HG03439 (cell line): Measurements from ENCODE around the gene TBC1D22A.
"Not testable (repeated sequence)": the region's sequence is repeated elsewhere in the genome, so short reads cannot be mapped to it uniquely, and the experiment has no call there.

ENCODE experiments used
- ATAC-seq: cut with Tn5 transposase; IDR thresholded peaks from one replicate; pipeline ENCODE4 v1.9.1; 2021; ENCODE audit warnings: mild to moderate bottlenecking, moderate library complexity; ENCODE audit not compliant: unreplicated experiment

Gene TBC1D22A, protein sequence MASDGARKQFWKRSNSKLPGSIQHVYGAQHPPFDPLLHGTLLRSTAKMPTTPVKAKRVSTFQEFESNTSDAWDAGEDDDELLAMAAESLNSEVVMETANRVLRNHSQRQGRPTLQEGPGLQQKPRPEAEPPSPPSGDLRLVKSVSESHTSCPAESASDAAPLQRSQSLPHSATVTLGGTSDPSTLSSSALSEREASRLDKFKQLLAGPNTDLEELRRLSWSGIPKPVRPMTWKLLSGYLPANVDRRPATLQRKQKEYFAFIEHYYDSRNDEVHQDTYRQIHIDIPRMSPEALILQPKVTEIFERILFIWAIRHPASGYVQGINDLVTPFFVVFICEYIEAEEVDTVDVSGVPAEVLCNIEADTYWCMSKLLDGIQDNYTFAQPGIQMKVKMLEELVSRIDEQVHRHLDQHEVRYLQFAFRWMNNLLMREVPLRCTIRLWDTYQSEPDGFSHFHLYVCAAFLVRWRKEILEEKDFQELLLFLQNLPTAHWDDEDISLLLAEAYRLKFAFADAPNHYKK

GRCh38 chr22:46762238-46763050 is at the start of gene TBC1D22A:
TBC1D22A (plus strand) TSS chr22:46762650; CDS start chr22:46762787, 137 bp downstream.
- peak; percentile 76 for ATAC-seq

GRCh38 chr22:46714550-46714949 is 47.9 kb upstream of the TBC1D22A start:
- no peak for ATAC-seq

DNA sequence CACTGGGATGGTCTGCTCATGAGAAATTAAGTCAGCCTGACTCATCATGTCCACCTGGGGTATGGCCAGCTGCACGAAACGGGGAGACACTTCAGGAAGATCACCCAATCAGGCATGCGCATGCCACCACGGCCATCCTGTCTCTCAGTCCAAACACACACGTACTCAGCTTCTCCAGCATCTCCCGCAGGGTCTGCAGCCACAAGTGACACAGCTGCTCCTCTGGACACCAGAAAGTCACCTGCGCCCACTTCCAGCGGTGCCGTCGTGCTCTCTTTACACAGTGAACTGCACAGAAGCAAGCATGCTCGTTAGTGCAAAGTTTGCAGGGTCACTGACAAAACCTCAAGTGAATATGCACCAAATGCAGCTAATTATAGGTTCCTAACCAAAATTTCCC is 42.5 kb upstream of the TBC1D22A start:
- ATAC-seq, result no peak

GRCh38 chr22:46721501-46722085 is 40.9 kb upstream of the TBC1D22A start:
- no peak for ATAC-seq

- ATAC-seq, result no peak
These were observed 38.6 kb upstream of the TBC1D22A start for GRCh38 chr22:46723882-46724281.

DNA sequence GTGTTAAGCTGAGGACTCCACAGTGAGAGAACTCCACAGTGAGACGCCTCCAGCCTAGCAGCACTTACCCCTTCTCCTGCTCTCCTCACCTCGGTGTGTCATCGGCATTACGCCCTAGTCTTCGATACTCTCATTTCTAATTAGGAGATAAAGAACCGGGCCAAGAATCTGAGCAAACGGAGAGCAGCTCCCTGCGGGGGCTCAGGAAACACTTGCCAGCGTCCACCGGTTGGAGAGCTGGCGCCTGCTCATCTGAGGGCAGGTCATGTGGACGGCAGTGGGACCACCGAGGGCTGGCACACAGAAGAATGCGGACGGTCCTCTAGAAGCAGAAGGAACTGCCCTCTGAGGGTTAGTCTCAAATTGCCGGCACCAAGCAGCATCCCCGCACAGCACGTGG is 37.4 kb upstream of the TBC1D22A start:
- ATAC-seq, result no peak

- no peak for ATAC-seq
These were observed 36.1 kb upstream of the TBC1D22A start for GRCh38 chr22:46726066-46726985.

DNA sequence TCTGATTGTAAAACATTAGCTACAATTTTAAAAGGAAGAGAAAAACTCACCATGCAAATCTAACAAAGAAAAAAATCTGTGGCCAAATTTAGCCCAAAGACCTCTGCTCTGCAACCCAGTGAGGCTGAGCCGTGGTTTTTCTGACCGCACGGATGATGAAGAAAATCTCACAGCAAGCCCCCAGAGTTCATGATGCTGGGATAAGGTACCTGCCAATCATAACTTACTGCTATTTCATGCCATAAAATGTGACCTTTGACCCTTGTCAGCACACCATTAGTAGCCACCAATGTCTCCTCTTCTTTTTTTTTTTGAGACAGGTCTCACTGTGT is 35.5 kb upstream of the TBC1D22A start:
- no peak for ATAC-seq

- no peak for ATAC-seq
These were observed 34.6 kb upstream of the TBC1D22A start for GRCh38 chr22:46727813-46728364.

DNA sequence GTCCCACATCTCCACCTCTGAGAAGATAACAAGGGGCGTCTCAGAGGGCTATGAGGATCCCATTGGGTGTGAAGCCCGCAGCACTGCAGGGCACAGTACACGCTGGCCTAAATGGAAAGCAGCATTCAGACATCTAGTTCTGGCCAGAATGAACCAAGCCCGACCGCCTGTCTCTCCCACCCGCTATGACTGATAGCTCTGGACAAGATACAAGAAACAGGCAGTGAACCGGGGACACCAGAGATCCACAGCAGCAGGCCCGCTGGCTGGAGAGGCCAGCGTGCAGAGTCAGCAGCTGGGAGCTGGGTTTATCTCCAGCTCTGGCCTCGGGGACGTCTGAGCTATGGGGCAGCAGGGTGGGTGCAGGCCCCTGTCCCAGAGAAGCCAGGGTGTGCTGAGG is 34.0 kb upstream of the TBC1D22A start:
- ATAC-seq, result no peak

DNA sequence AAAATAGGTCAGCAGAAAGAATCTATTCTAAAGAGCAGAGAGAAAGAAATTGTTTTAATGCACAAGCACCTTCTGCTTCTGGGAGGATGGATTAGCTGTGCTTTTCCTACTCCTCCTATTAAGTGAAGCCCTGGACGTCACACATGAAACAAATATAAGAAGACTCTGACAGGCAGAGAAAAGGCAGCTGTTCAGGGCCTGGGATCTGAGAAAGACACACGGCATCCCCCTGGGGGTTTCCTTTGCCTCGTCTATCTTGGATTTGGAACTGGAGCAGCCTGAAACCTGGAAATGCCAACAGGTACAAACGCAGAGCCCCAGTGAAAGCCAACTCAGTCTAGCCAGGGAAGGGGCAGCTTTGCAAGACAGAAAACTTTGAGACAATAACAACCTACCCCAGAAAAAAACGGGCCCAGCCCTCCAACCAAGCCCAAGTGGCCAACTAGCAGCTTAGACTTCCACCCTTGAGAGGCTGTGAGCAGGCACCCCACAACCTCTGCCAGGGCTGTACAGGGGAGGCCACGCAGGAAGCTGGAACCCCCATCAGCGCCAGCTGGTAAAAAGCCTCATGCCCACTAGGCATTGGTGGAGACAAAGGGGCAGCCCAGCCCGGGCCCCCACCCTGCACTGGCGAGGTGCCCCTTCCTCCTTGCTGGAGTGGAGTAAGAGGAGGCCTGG is 31.7 kb upstream of the TBC1D22A start:
- no peak for ATAC-seq

GRCh38 chr22:46731246-46732040 is 31.0 kb upstream of the TBC1D22A start:
- no peak for ATAC-seq

GRCh38 chr22:46732041-46732379 is 30.4 kb upstream of the TBC1D22A start:
- ATAC-seq, result no peak

- ATAC-seq, result no peak
These were observed 29.9 kb upstream of the TBC1D22A start for GRCh38 chr22:46732513-46732912.

DNA sequence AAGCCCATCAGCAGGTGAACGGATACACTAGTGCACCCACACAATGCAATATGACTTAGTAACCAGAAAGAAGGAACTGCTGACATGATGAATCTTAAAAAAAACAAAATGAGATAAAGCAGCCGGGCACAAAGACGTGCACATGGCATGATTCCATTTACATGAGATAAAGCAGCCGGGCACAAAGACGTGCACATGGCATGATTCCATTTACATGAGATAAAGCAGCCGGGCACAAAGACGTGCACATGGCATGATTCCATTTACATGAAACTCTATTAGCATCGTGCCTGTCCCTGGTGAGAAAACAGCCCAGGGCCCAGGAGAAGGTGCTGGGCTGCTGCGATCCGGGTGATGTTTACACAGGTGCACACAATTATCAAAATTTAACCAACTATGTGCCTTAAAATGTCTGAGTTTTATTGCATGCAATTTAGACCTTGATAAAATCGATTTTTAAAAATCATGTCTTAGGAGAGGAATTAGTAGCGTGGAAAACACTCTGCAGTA is 28.2 kb upstream of the TBC1D22A start:
- ATAC-seq, result not testable (repeated sequence)

DNA sequence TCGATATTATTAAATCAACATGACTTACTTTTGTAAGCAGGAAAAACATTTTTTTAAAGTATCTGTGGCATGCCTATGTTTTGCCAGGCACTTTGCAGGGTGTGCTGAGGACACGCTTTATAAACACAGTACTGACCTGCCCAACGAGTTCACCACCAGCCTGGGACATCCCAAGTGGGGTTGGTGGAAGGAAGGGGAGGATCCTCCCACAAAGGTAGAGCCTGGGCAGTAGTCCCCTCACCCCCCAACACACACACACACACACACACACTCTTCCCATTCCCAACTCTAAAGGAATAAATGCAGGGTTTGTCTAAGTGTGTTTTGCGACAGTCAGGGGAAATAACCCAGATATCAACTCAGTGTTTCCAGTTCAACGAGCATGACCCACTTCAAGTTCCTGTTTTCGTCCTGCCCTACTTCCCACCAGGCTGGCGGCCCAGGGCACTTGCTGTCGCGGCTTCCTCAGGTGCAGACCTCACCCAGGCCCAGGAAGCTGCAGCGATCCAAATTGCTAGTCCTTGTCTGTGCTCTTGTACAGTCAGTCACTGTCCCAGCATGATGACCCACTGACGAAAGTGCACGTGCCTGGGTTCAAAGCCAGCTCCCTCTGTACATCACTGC is 27.5 kb upstream of the TBC1D22A start:
- no peak for ATAC-seq

- no peak for ATAC-seq
These were observed 26.5 kb upstream of the TBC1D22A start for GRCh38 chr22:46735747-46736608.
